Gastroesophageal sphincter (tissue), 3 donors: ENCODE data around the gene TDRD9.

Experiments
- CTCF ChIP-seq, 4 experiments: fragments of 200-600 bp in 2 of 4; fragments of 450-650 bp in 2 of 4; sonication (generic) in 1 of 4; IDR thresholded peaks; one replicate each; pipeline ENCODE4 v1.5.1; 2017 to 2019; ENCODE audit warnings: antibody characterized with exemption in 4 of 4, mild to moderate bottlenecking in 2 of 4, moderate library complexity in 2 of 4
- POLR2A ChIP-seq, 2 donors: fragments of 450-650 bp; IDR thresholded peaks; one replicate each; pipeline ENCODE4 v1.6.1; 2017; ENCODE audit warnings: antibody characterized with exemption in 2 of 2, mild to moderate bottlenecking in 2 of 2, moderate library complexity in 1 of 2

- no peak for TF ChIP-seq POLR2A (IDR thresholded peaks at IDR 0.05)
- TF ChIP-seq CTCF (IDR thresholded peaks at IDR 0.05) = no peak
Measured at GRCh38 chr14:103994535-103995184, 66.4 kb downstream of the TDRD9 start.
